Muscle layer of colon (tissue), 2 donors: ENCODE results near the gene HPS3.

ENCODE experiments used
- H3K27ac ChIP-seq: one replicate; pipeline ENCODE4 v1.7.0; 2013; ENCODE audit warnings: low read depth, mild to moderate bottlenecking, low read length, moderate library complexity
- H3K27me3 ChIP-seq, 2 donors: one replicate each; pipeline ENCODE4 v1.7.0; 2013; ENCODE audit warnings: low read length in 2 of 2, mild to moderate bottlenecking in 2 of 2; ENCODE audit not compliant: insufficient read depth in 2 of 2, control insufficient read depth in 1 of 2
- H3K36me3 ChIP-seq: one replicate; pipeline ENCODE4 v1.7.0; 2013; ENCODE audit warnings: mild to moderate bottlenecking, low read length; ENCODE audit not compliant: insufficient read depth
- H3K4me1 ChIP-seq: one replicate; pipeline ENCODE4 v1.7.0; 2013; ENCODE audit warnings: mild to moderate bottlenecking, low read length; ENCODE audit not compliant: insufficient read depth
- H3K4me3 ChIP-seq, 2 donors: one replicate each; pipeline ENCODE4 v1.7.0; 2013; ENCODE audit warnings: low read length in 2 of 2, low read depth in 1 of 2, mild to moderate bottlenecking in 1 of 2, moderate library complexity in 1 of 2
- H3K9ac ChIP-seq: one replicate; pipeline ENCODE4 v1.7.0; 2013; ENCODE audit warnings: low read length
- H3K9me3 ChIP-seq: one replicate; pipeline ENCODE4 v1.7.0; 2013; ENCODE audit warnings: mild to moderate bottlenecking, low read length
- donor health status: abdominal sarcoma.
- donor health status: Adenocarcinoma of cecum.

Gene HPS3

GRCh38 chr3:149129326-149130205 lies at the start of gene HPS3:
HPS3 (plus strand) TSS chr3:149129638; CDS start chr3:149129724, 86 bp downstream.
- H3K36me3 ChIP-seq: no peaks in the 10 kb centered on the region
- peak within 1 kb of the TSS; percentile 58 for H3K9ac ChIP-seq
- no peaks in the 10 kb centered on the region for H3K9me3 ChIP-seq
- H3K27me3 ChIP-seq: no peaks in the 10 kb centered on the region
- H3K4me1 ChIP-seq: peaks cover 31% of the 10 kb centered on the region
- H3K27ac ChIP-seq: peak within 1 kb of the TSS; percentile 95
- H3K4me3 ChIP-seq: peak within 1 kb of the TSS; percentile 90 to 96

GRCh38 chr3:149080011-149080698 lies 49.3 kb upstream of the HPS3 start:
- no peak overlapping the region for H3K9ac ChIP-seq
- no peak overlapping the region for H3K27ac ChIP-seq
- H3K36me3 ChIP-seq: no peaks in the 10 kb centered on the region
- no peak overlapping the region for H3K4me3 ChIP-seq
- H3K9me3 ChIP-seq: no peaks in the 10 kb centered on the region
- H3K27me3 ChIP-seq: no peaks in the 10 kb centered on the region
- H3K4me1 ChIP-seq: peaks cover 18% of the 10 kb centered on the region

GRCh38 chr3:149080699-149081091 lies 48.7 kb upstream of the HPS3 start:
- H3K27me3 ChIP-seq: no peaks in the 10 kb centered on the region
- no peak overlapping the region for H3K4me3 ChIP-seq
- no peaks in the 10 kb centered on the region for H3K9me3 ChIP-seq
- H3K27ac ChIP-seq: no peak overlapping the region
- H3K9ac ChIP-seq: no peak overlapping the region
- H3K4me1 ChIP-seq: peaks cover 20% of the 10 kb centered on the region
- H3K36me3 ChIP-seq: no peaks in the 10 kb centered on the region

- H3K4me3 ChIP-seq: no peak overlapping the region
- H3K9me3 ChIP-seq: no peaks in the 10 kb centered on the region
- peaks cover 20% of the 10 kb centered on the region for H3K4me1 ChIP-seq
- no peak overlapping the region for H3K27ac ChIP-seq
- no peaks in the 10 kb centered on the region for H3K36me3 ChIP-seq
- no peaks in the 10 kb centered on the region for H3K27me3 ChIP-seq
- no peak overlapping the region for H3K9ac ChIP-seq
These were observed 47.7 kb upstream of the HPS3 start for GRCh38 chr3:149081772-149082171.

- H3K9ac ChIP-seq: peak overlapping the region; percentile 23
- H3K27ac ChIP-seq: peak overlapping the region; percentile 81
- H3K36me3 ChIP-seq: no peaks in the 10 kb centered on the region
- H3K9me3 ChIP-seq: no peaks in the 10 kb centered on the region
- H3K27me3 ChIP-seq: no peaks in the 10 kb centered on the region
- H3K4me3 ChIP-seq: peak overlapping the region; percentile 79 to 94
- H3K4me1 ChIP-seq: peaks cover 11% of the 10 kb centered on the region
These were observed 43.6 kb upstream of the HPS3 start for GRCh38 chr3:149085828-149086231.

- Histone ChIP-seq H3K9ac (peak within 1 kb of the TSS; percentile 23), H3K9me3 (no peaks in the 10 kb centered on the region), H3K36me3 (no peaks in the 10 kb centered on the region)
These were observed 43.0 kb upstream of the HPS3 start, which contains the start of gene HLTF for GRCh38 chr3:149086232-149086988. HLTF (minus strand) TSS chr3:149086533; CDS start chr3:149086336, 197 bp downstream.

GRCh38 chr3:149087208-149087607 lies 42.2 kb upstream of the HPS3 start:
- no peaks in the 10 kb centered on the region for H3K9me3 ChIP-seq
- H3K27ac ChIP-seq: no peak overlapping the region
- no peak overlapping the region for H3K9ac ChIP-seq
- no peak overlapping the region for H3K4me3 ChIP-seq
- H3K4me1 ChIP-seq: peaks cover 11% of the 10 kb centered on the region
- H3K27me3 ChIP-seq: no peaks in the 10 kb centered on the region
- H3K36me3 ChIP-seq: no peaks in the 10 kb centered on the region

More at GRCh38 chr3:149086232-149086988, 43.0 kb upstream of the HPS3 start, which contains the start of gene HLTF:
- peaks cover 11% of the 10 kb centered on the region for H3K4me1 ChIP-seq
- H3K4me3 ChIP-seq: peak within 1 kb of the TSS; percentile 79 to 94
- H3K27me3 ChIP-seq: no peaks in the 10 kb centered on the region
- H3K27ac ChIP-seq: peak within 1 kb of the TSS; percentile 81

- no peak overlapping the region for H3K4me3 ChIP-seq
These were observed 40.0 kb upstream of the HPS3 start for GRCh38 chr3:149089395-149089794.

GRCh38 chr3:149090461-149090860 lies 39.0 kb upstream of the HPS3 start:
- no peaks in the 10 kb centered on the region for H3K27me3 ChIP-seq
- no peaks in the 10 kb centered on the region for H3K4me1 ChIP-seq
- H3K36me3 ChIP-seq: no peaks in the 10 kb centered on the region
- H3K9me3 ChIP-seq: no peaks in the 10 kb centered on the region
- H3K4me3 ChIP-seq: no peak overlapping the region
- no peak overlapping the region for H3K9ac ChIP-seq
- H3K27ac ChIP-seq: no peak overlapping the region

More at GRCh38 chr3:149089395-149089794, 40.0 kb upstream of the HPS3 start:
- Histone ChIP-seq H3K27ac (no peak overlapping the region), H3K27me3 (no peaks in the 10 kb centered on the region), H3K4me1 (peaks cover 9% of the 10 kb centered on the region), H3K9ac (no peak overlapping the region), H3K9me3 (no peaks in the 10 kb centered on the region), H3K36me3 (no peaks in the 10 kb centered on the region)

- no peak overlapping the region for H3K9ac ChIP-seq
- H3K4me1 ChIP-seq: no peaks in the 10 kb centered on the region
- no peaks in the 10 kb centered on the region for H3K36me3 ChIP-seq
- no peak overlapping the region for H3K27ac ChIP-seq
- no peak overlapping the region for H3K4me3 ChIP-seq
- no peaks in the 10 kb centered on the region for H3K27me3 ChIP-seq
- no peaks in the 10 kb centered on the region for H3K9me3 ChIP-seq
These were observed 38.5 kb upstream of the HPS3 start for GRCh38 chr3:149090907-149091306.

- Histone ChIP-seq H3K36me3 (no peaks in the 10 kb centered on the region), H3K9me3 (no peaks in the 10 kb centered on the region), H3K4me3 (no peak overlapping the region), H3K27me3 (no peaks in the 10 kb centered on the region), H3K9ac (no peak overlapping the region), H3K4me1 (no peaks in the 10 kb centered on the region), H3K27ac (no peak overlapping the region)
These were observed 37.5 kb upstream of the HPS3 start for GRCh38 chr3:149091983-149092382.
